HUDEP-2 (cell line): ENCODE results near the gene PNP.

Experiments used
- DNase-seq, 76 experiments: peaks; one replicate each; lab custom pipeline; 2025; ENCODE audit not compliant: unreplicated experiment in 76 of 76; lab: John Stamatoyannopoulos, UW

Gene PNP

DNA sequence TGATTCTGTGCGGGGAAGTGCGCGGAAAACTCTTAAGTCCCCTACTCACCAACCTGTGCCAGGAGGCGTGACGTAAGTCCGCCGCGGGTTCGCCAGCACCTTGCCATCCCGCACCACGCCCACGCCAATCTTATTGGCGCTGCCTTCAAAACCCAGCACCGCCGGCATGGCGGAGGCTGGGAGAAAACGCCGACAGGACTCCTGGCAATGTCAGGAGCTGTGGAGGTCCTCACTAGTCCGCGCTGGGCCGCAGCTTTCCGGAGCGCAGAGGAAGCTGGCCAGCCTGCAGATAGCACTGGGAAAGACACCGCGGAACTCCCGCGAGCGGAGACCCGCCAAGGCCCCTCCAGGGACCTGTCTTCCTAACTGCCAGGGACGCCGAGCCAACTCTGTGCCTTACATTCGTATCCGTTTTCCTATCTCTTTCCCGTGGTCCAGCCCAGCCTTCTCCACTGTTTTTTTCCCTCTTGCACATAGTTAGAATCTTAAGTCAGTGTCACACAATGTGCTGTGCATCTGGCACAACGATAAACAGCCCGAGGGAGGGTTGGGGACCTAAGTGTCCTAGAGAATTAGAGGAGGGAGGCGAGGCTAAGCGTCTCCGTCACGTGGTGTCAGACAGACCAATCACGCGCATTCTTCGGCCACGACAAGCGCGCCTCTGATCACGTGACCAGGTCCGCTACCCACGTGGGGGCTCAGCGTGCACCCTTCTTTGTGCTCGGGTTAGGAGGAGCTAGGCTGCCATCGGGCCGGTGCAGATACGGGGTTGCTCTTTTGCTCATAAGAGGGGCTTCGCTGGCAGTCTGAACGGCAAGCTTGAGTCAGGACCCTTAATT, 14.5 kb upstream of the PNP start, which contains the start of the genes APEX1 and OSGEP:
APEX1 (plus strand) TSS at position 711 of the 839 bp plus-strand sequence. CDS start 420 bp downstream, outside the sequence.
OSGEP (minus strand) TSS at position 297 of the 839 bp plus-strand sequence; CDS start at position 168, 129 bp downstream.
- peak; percentile 84 to 99 (median 96) for DNase-seq

GRCh38 chr14:20455355-20456300, 13.6 kb upstream of the PNP start:
- DNase-seq, result peak in 67 of 76 experiments; percentile 39 to 95 (median 84)

GRCh38 chr14:20456971-20457370, 12.2 kb upstream of the PNP start:
- DNase-seq, result no peak

DNA sequence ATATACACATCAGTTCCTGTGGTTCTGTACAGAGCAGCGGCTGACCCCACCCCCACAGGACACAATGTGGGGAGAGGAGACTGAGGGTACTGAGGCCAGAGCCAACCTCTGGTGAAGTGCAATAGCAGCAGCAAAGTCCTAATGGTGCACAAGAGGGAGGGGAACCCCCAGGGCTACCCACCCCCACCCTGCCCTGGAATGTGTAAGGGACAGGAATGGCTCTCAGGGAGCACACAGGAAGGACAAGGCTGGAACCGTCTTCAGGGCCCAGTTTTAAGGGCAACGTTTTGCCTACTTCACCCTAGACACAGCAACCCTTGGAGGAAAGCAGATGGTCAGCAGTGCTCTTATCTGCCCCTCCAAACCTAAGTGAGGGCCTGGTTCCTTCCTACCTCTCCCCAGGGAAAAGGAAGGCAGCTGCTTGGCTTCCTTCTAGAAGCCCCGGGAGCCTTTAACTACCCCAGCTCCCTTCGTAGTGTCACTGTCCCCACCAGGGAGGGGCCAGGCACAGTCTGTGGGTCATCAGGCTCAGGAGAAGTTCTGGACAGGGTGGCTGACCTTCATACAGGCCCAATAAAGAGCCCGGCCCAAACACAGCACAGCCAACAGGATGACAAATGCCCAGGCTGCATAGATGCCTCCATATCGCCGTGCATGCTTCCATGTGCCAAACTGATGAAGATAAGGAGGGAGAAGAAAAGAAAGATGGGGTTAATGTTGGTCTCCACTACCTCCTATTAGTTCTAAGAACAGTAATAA, 11.0 kb upstream of the PNP start:
- no peak for DNase-seq

GRCh38 chr14:20460458-20461224, 8.6 kb upstream of the PNP start:
- peak in 2 of 76 experiments; percentile 19 to 32 for DNase-seq

- peak in 75 of 76 experiments; percentile 68 to 100 (median 99) for DNase-seq
Observed at GRCh38 chr14:20461225-20462141, 7.7 kb upstream of the PNP start, which contains the start of gene PIP4P1. Gene PIP4P1, minus strand, starts transcription at chr14:20461434. Its CDS starts 109 bp downstream, at chr14:20461325.

DNA sequence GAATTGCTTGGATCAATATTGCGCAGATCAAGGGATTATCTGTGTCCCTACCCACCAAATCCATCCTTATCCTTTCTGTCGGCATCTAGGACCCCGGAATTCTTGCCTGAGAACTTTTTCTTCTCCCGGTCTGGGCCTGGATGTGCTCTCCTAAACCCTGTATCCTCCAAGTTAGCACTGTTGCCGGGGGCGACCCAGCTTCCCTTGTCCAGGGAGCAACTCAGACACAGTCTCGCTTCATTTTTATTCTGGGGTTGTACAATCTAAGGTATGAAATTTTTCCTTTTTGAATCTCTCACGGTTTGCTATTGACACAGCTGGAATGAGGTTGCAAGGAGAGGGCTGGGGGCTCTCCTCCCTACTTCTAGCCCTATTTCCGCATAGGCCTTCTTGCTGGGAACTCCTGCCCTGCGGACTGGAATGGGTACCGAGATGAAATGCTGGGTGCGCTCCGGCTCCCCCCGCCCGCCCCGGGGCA, 403 bp upstream of the PNP start:
- no peak for DNase-seq

- peak in 49 of 76 experiments; percentile 9 to 71 (median 39) for DNase-seq
Observed at GRCh38 chr14:20469890-20470602, 840 bp downstream of the PNP start.

GRCh38 chr14:20470603-20470901, 1.3 kb downstream of the PNP start:
- no peak for DNase-seq

DNA sequence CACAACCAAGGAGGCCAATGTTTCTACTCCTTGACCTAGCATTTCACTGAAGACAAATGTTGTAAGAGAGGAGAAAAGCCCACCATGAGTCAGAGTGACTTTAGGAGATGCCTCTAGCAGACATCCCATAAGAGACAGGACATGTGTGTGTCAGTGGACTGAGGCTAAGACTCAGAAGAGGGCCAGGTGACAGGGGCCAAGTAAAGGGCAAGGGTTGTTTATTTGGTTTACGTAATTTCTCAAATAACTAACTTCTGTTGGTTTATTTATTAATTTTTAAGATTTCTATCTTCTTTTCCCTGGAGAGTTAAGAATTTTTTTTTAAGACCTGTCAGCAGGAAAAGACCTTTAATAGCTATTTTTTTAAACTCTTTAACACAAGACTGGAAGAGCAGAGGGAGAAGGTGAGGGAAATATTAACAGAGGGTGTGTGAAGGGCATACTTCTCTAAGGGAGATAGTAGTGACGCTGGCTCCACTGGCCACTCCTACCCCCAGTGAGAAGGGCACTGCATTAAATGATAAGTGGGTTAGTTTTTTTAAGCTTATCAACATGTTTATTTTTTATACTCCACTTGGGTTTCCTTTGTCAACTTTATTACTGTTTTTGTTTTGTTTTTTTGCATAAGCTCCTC, 3.4 kb downstream of the PNP start:
- peak in 13 of 76 experiments; percentile 6 to 38 (median 15) for DNase-seq

GRCh38 chr14:20476776-20477175, 7.6 kb downstream of the PNP start:
- DNase-seq, result peak in 17 of 76 experiments; percentile 7 to 60 (median 33)

- peak in 74 of 76 experiments; percentile 36 to 94 (median 81) for DNase-seq
Observed at GRCh38 chr14:20477211-20477876, 8.1 kb downstream of the PNP start.

- DNase-seq, result no peak
Observed at GRCh38 chr14:20478894-20479293, 9.7 kb downstream of the PNP start.

- peak in 8 of 76 experiments; percentile 12 to 41 (median 24) for DNase-seq
Observed at GRCh38 chr14:20482382-20482781, 13.2 kb downstream of the PNP start.

DNA sequence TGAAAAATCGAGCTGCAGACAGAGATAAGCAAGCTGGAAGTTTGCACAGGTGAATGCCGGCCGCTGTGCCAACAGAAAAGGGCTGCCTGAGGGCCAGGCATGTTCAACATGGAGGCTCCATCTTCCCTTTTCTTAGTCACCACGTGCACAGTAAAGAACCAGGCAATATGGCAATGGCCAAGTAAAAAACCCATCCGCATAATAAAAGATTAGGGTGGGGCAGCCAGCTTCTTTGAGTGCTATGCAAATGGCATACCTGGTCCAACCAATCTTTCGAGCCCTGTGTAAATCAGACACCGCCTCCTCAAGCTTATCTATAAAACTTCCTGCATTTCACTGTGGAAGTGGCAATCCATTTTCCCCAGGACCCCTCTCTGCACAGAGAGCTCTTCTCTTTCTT, 16.7 kb downstream of the PNP start:
- no peak for DNase-seq

- no peak for DNase-seq
Observed at GRCh38 chr14:20486684-20487395, 17.6 kb downstream of the PNP start.
